Tibial nerve (tissue), 4 donors: ENCODE data around the gene CENPP.

Source experiments
- CTCF ChIP-seq, 5 experiments: fragments of 200-600 bp in 3 of 5; fragments of 450-650 bp in 2 of 5; sonication (generic) in 3 of 5; IDR thresholded peaks; one replicate each; pipeline ENCODE4 v1.5.1; 2016 to 2019; ENCODE audit warnings: antibody characterized with exemption in 5 of 5, mild to moderate bottlenecking in 3 of 5, moderate library complexity in 2 of 5
- EP300 ChIP-seq, 2 donors: sonication (generic); formaldehyde crosslinking; IDR thresholded peaks; one replicate each; pipeline ENCODE4 v1.6.1; 2017; ENCODE audit warnings: antibody characterized with exemption in 2 of 2, mild to moderate bottlenecking in 1 of 2
- POLR2A ChIP-seq, 2 donors: fragments of 450-650 bp; IDR thresholded peaks; one replicate each; pipeline ENCODE4 v1.6.1; 2017; ENCODE audit warnings: antibody characterized with exemption in 2 of 2, mild to moderate bottlenecking in 2 of 2, moderate library complexity in 2 of 2

DNA sequence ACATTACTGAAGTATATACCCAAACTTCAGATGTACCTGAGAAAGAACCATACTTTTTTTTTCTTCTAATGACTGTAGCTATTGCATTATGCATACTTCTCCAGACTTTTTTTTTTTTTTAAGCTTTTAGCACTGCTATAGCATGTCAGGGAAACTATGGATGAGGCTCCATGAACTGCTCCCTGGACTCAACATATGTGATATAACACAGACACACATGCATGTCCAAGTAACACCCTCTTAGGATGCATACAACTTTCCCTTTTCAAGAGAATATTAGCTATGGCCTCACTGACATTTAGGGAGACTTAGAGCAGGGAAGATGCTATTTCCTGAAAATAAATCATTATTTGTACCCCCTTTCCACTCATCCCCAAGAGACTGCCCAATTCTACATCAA lies 157.1 kb downstream of the CENPP start:
- TF ChIP-seq CTCF (IDR thresholded peaks at IDR 0.05) (no peak), POLR2A (IDR thresholded peaks at IDR 0.05) (no peak), EP300 (IDR thresholded peaks at IDR 0.05) (no peak)
